GM23338 (cell line): ENCODE measurements around the gene ITIH5. TPM values are rescaled to one million over a fixed set of nuclear protein-coding genes. Genes with fewer than 3 reads are reported as not detected.

Experiments
- ATAC-seq: fragments of 200-7000 bp; cut with Tn5 transposase; 3 replicates; pipeline ENCODE4 v1.9.1; 2020
- DNase-seq: peaks from one replicate; pipeline ENCODE4 v3.0.0-alpha.2; 2015; ENCODE audit warnings: low spot score
- H2AFZ ChIP-seq: fragments of 200-600 bp; sonication (generic); 2 replicates; pipeline ENCODE4 v1.8.0; 2016; ENCODE audit warnings: antibody characterized with exemption, mild to moderate bottlenecking, moderate library complexity
- H3F3A ChIP-seq: fragments of 200-600 bp; sonication (generic); replicated peaks from 2 replicates; pipeline ENCODE4 v1.8.0; 2017; ENCODE audit warnings: antibody characterized with exemption, mixed run types, low read depth
- H3K27ac ChIP-seq: fragments of 200-600 bp; sonication (generic); 2 replicates; pipeline ENCODE4 v1.6.1; 2016; ENCODE audit warnings: low read depth
- H3K27me3 ChIP-seq: fragments of 200-600 bp; sonication (generic); 2 replicates; pipeline ENCODE4 v1.8.0; 2016; ENCODE audit warnings: mild to moderate bottlenecking, mixed run types, moderate library complexity; ENCODE audit not compliant: insufficient read depth
- H3K36me3 ChIP-seq: fragments of 200-600 bp; sonication (generic); 2 replicates; pipeline ENCODE4 v1.8.0; 2016; ENCODE audit warnings: mild to moderate bottlenecking; ENCODE audit not compliant: insufficient read depth
- H3K4me1 ChIP-seq: fragments of 200-600 bp; sonication (generic); 2 replicates; pipeline ENCODE4 v1.8.0; 2016; ENCODE audit warnings: mild to moderate bottlenecking, moderate library complexity; ENCODE audit not compliant: insufficient read depth
- H3K4me2 ChIP-seq: fragments of 200-600 bp; sonication (generic); 2 replicates; pipeline ENCODE4 v1.7.1; 2017; ENCODE audit warnings: mixed run types
- H3K4me3 ChIP-seq: fragments of 200-600 bp; sonication (generic); 2 replicates; pipeline ENCODE4 v1.6.1; 2016; ENCODE audit warnings: mixed run types
- H3K79me2 ChIP-seq: fragments of 200-600 bp; sonication (generic); replicated peaks from 2 replicates; pipeline ENCODE4 v1.8.0; 2017; ENCODE audit warnings: mild to moderate bottlenecking; ENCODE audit not compliant: insufficient read depth
- H3K9me2 ChIP-seq: fragments of 200-600 bp; sonication (generic); 2 replicates; pipeline ENCODE4 v1.8.0; 2017; ENCODE audit not compliant: insufficient read depth
- H4K20me1 ChIP-seq: fragments of 200-600 bp; sonication (generic); replicated peaks from 2 replicates; pipeline ENCODE4 v1.8.0; 2017; ENCODE audit warnings: mild to moderate bottlenecking; ENCODE audit not compliant: insufficient read depth
- H3K27ac Mint-ChIP-seq: 2 replicates; pipeline ENCODE4 v1.8.0; 2020; ENCODE audit warnings: inconsistent platforms, mild to moderate bottlenecking, moderate library complexity, mixed read lengths
- H3K27me3 Mint-ChIP-seq: 3 replicates; pipeline ENCODE4 v1.8.0; 2022; ENCODE audit warnings: low read depth, mild to moderate bottlenecking, moderate library complexity, mixed read lengths, inconsistent platforms; ENCODE audit not compliant: insufficient read depth, poor library complexity
- H3K36me3 Mint-ChIP-seq: 3 replicates; pipeline ENCODE4 v1.8.0; 2021; ENCODE audit warnings: low read depth, mild to moderate bottlenecking, inconsistent platforms, moderate library complexity, mixed read lengths
- H3K4me1 Mint-ChIP-seq: 3 replicates; pipeline ENCODE4 v1.8.0; 2020; ENCODE audit warnings: mild to moderate bottlenecking, inconsistent platforms, mixed read lengths
- H3K4me3 Mint-ChIP-seq: 3 replicates; pipeline ENCODE4 v1.8.0; 2021; ENCODE audit warnings: moderate library complexity, mild to moderate bottlenecking, inconsistent platforms, mixed read lengths
- H3K9me3 Mint-ChIP-seq: 3 replicates; pipeline ENCODE4 v1.8.0; 2020; ENCODE audit warnings: moderate library complexity, mild to moderate bottlenecking, inconsistent platforms, mixed read lengths
- CREB1 ChIP-seq: fragments of 250-450 bp; sonication (Bioruptor Pico); IDR thresholded peaks from 2 replicates; pipeline ENCODE4 v1.5.0; 2020; ENCODE audit warnings: low read depth, mild to moderate bottlenecking, moderate library complexity
- EZH2 ChIP-seq: fragments of 200-600 bp; sonication (generic); IDR thresholded peaks from one replicate; pipeline ENCODE4 v1.8.0; 2017; ENCODE audit warnings: antibody characterized with exemption, mild to moderate bottlenecking, low read depth; ENCODE audit not compliant: unreplicated experiment
- EZH2phosphoT487 ChIP-seq: fragments of 200-600 bp; sonication (generic); IDR thresholded peaks from one replicate; pipeline ENCODE4 v1.8.1; 2018; ENCODE audit warnings: antibody characterized with exemption; ENCODE audit not compliant: unreplicated experiment
- NANOG ChIP-seq: IDR thresholded peaks from 2 replicates; pipeline ENCODE4 v1.6.1; 2016; ENCODE audit warnings: antibody characterized with exemption, borderline replicate concordance
- POLR2AphosphoS5 ChIP-seq: IDR thresholded peaks from 2 replicates; pipeline ENCODE4 v1.6.1; 2016; ENCODE audit warnings: antibody characterized with exemption, low read depth
- STAT1 ChIP-seq: IDR thresholded peaks from one replicate; pipeline ENCODE4 v1.6.1; 2016; ENCODE audit warnings: antibody characterized with exemption; ENCODE audit not compliant: unreplicated experiment
- ZNF114 ChIP-seq: fragments of 250-450 bp; sonication (Bioruptor Pico); IDR thresholded peaks from 2 replicates; pipeline ENCODE4 v1.5.0; 2020; ENCODE audit warnings: mild to moderate bottlenecking, moderate library complexity
- polyA plus RNA-seq: library from polyadenylated mRNA; unstranded; fragments of >200 nt; fragmentation: Nextera tagmentation; extraction: Ambion mirVana; gene quantifications from 2 replicates; pipeline ENCODE4 v1.2.1, GENCODE V29; 2016
- total RNA-seq: library from RNA; depleted of rRNA; stranded (reverse); fragments of >200 nt; shearing (Covaris generic); gene quantifications from 2 replicates; pipeline ENCODE4 v1.2.3, GENCODE V29; 2014
- TF ChIP-seq, protein P1 (sequence below): fragments of 250-450 bp; sonication (Bioruptor Pico); IDR thresholded peaks from 2 replicates; pipeline ENCODE4 v1.5.0; 2020; ENCODE audit warnings: mild to moderate bottlenecking, moderate library complexity
- TF ChIP-seq, protein P2 (sequence below), 2 experiments: fragments of 200-600 bp in 1 of 2; sonication (generic) in 1 of 2; conservative IDR thresholded peaks; 2 replicates each; pipeline versions ENCODE4 v1.5.1 to v1.6.1; 2016 to 2017; ENCODE audit warnings: antibody characterized with exemption in 2 of 2, low read depth in 2 of 2, mild to moderate bottlenecking in 2 of 2, moderate library complexity in 1 of 2

The ITIH5 gene
- total and polyA plus RNA-seq, 2 experiments from 2014 or later: 0.99 to 2.2 TPM

DNA sequence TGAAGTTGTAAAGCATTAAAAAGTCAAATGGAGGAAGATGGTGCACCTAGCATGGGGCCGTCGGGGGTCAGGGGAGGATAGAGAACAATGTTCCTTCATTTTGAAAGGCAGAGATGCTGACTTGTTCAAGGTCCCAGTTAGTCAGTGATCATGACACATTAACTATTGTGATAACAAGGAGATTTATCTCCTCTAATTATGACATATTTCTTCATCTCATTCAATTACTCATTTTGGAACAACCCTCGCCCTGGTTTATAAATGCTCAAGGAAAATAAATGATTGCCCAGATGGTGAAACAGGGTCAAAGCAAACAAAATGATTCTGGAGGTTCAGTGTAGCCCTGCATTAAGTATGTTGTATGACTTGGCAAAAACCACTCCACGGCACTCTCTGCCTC is 106.2 kb downstream of the ITIH5 start (continued):
- TF ChIP-seq, protein P1, sequence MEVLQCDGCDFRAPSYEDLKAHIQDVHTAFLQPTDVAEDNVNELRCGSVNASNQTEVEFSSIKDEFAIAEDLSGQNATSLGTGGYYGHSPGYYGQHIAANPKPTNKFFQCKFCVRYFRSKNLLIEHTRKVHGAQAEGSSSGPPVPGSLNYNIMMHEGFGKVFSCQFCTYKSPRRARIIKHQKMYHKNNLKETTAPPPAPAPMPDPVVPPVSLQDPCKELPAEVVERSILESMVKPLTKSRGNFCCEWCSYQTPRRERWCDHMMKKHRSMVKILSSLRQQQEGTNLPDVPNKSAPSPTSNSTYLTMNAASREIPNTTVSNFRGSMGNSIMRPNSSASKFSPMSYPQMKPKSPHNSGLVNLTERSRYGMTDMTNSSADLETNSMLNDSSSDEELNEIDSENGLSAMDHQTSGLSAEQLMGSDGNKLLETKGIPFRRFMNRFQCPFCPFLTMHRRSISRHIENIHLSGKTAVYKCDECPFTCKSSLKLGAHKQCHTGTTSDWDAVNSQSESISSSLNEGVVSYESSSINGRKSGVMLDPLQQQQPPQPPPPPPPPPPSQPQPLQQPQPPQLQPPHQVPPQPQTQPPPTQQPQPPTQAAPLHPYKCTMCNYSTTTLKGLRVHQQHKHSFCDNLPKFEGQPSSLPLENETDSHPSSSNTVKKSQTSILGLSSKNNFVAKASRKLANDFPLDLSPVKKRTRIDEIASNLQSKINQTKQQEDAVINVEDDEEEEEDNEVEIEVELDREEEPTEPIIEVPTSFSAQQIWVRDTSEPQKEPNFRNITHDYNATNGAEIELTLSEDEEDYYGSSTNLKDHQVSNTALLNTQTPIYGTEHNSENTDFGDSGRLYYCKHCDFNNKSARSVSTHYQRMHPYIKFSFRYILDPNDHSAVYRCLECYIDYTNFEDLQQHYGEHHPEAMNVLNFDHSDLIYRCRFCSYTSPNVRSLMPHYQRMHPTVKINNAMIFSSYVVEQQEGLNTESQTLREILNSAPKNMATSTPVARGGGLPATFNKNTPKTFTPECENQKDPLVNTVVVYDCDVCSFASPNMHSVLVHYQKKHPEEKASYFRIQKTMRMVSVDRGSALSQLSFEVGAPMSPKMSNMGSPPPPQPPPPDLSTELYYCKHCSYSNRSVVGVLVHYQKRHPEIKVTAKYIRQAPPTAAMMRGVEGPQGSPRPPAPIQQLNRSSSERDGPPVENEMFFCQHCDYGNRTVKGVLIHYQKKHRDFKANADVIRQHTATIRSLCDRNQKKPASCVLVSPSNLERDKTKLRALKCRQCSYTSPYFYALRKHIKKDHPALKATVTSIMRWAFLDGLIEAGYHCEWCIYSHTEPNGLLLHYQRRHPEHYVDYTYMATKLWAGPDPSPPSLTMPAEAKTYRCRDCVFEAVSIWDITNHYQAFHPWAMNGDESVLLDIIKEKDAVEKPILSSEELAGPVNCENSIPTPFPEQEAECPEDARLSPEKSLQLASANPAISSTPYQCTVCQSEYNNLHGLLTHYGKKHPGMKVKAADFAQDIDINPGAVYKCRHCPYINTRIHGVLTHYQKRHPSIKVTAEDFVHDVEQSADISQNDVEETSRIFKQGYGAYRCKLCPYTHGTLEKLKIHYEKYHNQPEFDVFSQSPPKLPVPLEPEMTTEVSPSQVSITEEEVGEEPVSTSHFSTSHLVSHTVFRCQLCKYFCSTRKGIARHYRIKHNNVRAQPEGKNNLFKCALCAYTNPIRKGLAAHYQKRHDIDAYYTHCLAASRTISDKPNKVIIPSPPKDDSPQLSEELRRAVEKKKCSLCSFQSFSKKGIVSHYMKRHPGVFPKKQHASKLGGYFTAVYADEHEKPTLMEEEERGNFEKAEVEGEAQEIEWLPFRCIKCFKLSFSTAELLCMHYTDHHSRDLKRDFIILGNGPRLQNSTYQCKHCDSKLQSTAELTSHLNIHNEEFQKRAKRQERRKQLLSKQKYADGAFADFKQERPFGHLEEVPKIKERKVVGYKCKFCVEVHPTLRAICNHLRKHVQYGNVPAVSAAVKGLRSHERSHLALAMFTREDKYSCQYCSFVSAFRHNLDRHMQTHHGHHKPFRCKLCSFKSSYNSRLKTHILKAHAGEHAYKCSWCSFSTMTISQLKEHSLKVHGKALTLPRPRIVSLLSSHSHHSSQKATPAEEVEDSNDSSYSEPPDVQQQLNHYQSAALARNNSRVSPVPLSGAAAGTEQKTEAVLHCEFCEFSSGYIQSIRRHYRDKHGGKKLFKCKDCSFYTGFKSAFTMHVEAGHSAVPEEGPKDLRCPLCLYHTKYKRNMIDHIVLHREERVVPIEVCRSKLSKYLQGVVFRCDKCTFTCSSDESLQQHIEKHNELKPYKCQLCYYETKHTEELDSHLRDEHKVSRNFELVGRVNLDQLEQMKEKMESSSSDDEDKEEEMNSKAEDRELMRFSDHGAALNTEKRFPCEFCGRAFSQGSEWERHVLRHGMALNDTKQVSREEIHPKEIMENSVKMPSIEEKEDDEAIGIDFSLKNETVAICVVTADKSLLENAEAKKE (CRISPR knock-in tag): no peak
- TF ChIP-seq NANOG (no peak), STAT1 (no peak), ZNF114 (CRISPR knock-in tag) (no peak)

DNA sequence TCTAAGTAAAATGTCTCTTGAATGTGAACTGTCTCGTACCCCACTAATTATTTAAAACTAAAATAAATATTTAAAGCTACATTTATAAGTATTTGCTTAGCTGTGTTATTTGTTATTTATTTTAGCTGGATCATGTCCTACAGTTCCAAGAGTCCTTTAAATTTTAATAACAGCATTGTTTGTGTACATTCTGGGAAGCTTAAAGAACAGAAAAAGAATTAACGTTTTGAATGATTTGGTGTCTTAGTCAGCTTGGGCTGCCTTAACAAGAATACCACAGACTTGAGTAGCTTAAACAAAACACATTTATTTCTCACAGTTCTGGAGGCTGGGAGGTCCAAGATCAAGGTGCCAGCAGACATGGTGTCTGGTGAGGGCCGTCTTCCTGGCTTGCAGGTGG is 107.4 kb downstream of the ITIH5 start:
- H3F3A ChIP-seq: no peaks in the 10 kb centered on the region
- Mint-ChIP-seq H3K9me3 (no peaks in the 10 kb centered on the region), H3K4me3 (no peak overlapping the region), H3K27me3 (peaks cover 12% of the 10 kb centered on the region), H3K27ac (no peak overlapping the region), H3K36me3 (no peaks in the 10 kb centered on the region), H3K4me1 (peaks cover 21% of the 10 kb centered on the region)
- no peaks in the 10 kb centered on the region for H3K79me2 ChIP-seq
- H3K9me2 ChIP-seq: no peaks in the 10 kb centered on the region
- H3K4me3 ChIP-seq: no peak overlapping the region
- DNase-seq (no peak), ATAC-seq (no peak)
- H3K4me2 ChIP-seq: no peak overlapping the region
- H2AFZ ChIP-seq: no peak overlapping the region
- H3K4me1 ChIP-seq: no peaks in the 10 kb centered on the region; the same call in 1 of the 2 replicates
- no peaks in the 10 kb centered on the region for H3K36me3 ChIP-seq
- no peaks in the 10 kb centered on the region for H3K27me3 ChIP-seq
- H4K20me1 ChIP-seq: no peaks in the 10 kb centered on the region
- no peak overlapping the region for H3K27ac ChIP-seq
- TF ChIP-seq POLR2AphosphoS5 (no peak), EZH2 (no peak), CREB1 (CRISPR knock-in tag) (no peak), STAT1 (no peak), ZNF114 (CRISPR knock-in tag) (no peak), EZH2phosphoT487 (no peak)
- TF ChIP-seq, protein P2, sequence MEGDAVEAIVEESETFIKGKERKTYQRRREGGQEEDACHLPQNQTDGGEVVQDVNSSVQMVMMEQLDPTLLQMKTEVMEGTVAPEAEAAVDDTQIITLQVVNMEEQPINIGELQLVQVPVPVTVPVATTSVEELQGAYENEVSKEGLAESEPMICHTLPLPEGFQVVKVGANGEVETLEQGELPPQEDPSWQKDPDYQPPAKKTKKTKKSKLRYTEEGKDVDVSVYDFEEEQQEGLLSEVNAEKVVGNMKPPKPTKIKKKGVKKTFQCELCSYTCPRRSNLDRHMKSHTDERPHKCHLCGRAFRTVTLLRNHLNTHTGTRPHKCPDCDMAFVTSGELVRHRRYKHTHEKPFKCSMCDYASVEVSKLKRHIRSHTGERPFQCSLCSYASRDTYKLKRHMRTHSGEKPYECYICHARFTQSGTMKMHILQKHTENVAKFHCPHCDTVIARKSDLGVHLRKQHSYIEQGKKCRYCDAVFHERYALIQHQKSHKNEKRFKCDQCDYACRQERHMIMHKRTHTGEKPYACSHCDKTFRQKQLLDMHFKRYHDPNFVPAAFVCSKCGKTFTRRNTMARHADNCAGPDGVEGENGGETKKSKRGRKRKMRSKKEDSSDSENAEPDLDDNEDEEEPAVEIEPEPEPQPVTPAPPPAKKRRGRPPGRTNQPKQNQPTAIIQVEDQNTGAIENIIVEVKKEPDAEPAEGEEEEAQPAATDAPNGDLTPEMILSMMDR (conservative IDR thresholded peaks at IDR 0.05; ENCODE audit: low read depth in 2 of 2): no peak
